GM10847 (cell line): ENCODE measurements around the gene ENOX1.

Experiments
- POLR2A ChIP-seq: IDR thresholded peaks from 2 replicates; pipeline ENCODE4 v1.6.1; 2011; ENCODE audit not compliant: insufficient read length; ENCODE audit errors: extremely low read depth

The ENOX1 gene

GRCh38 chr13:43567608-43568007 lies 219.2 kb downstream of the ENOX1 start:
- no peak for TF ChIP-seq POLR2A

GRCh38 chr13:43564952-43565351 lies 221.8 kb downstream of the ENOX1 start:
- no peak for TF ChIP-seq POLR2A

GRCh38 chr13:43561081-43561480 lies 225.7 kb downstream of the ENOX1 start:
- no peak for TF ChIP-seq POLR2A

- no peak for TF ChIP-seq POLR2A
Measured at GRCh38 chr13:43558939-43559338, 227.8 kb downstream of the ENOX1 start.

- no peak for TF ChIP-seq POLR2A
Measured at GRCh38 chr13:43558326-43558725, 228.4 kb downstream of the ENOX1 start.

- TF ChIP-seq POLR2A, result no peak
Measured at GRCh38 chr13:43555667-43556066, 231.1 kb downstream of the ENOX1 start.

- no peak for TF ChIP-seq POLR2A
Measured at GRCh38 chr13:43551897-43552456, 234.8 kb downstream of the ENOX1 start.

GRCh38 chr13:43546816-43547215 lies 240.0 kb downstream of the ENOX1 start:
- TF ChIP-seq POLR2A, result no peak

- TF ChIP-seq POLR2A, result no peak
Measured at GRCh38 chr13:43546251-43546650, 240.5 kb downstream of the ENOX1 start.

GRCh38 chr13:43545317-43545874 lies 241.4 kb downstream of the ENOX1 start:
- TF ChIP-seq POLR2A, result no peak

GRCh38 chr13:43544631-43545030 lies 242.1 kb downstream of the ENOX1 start:
- TF ChIP-seq POLR2A, result no peak

- no peak for TF ChIP-seq POLR2A
Measured at GRCh38 chr13:43544011-43544410, 242.8 kb downstream of the ENOX1 start.

- TF ChIP-seq POLR2A, result no peak
Measured at GRCh38 chr13:43543331-43543730, 243.4 kb downstream of the ENOX1 start.

- TF ChIP-seq POLR2A, result no peak
Measured at GRCh38 chr13:43537124-43537523, 249.6 kb downstream of the ENOX1 start.

- no peak for TF ChIP-seq POLR2A
Measured at GRCh38 chr13:43529796-43530195, 257.0 kb downstream of the ENOX1 start.

- TF ChIP-seq POLR2A, result no peak
Measured at GRCh38 chr13:43528992-43529391, 257.8 kb downstream of the ENOX1 start.

- TF ChIP-seq POLR2A, result no peak
Measured at GRCh38 chr13:43522788-43523187, 264.0 kb downstream of the ENOX1 start.

- TF ChIP-seq POLR2A, result no peak
Measured at GRCh38 chr13:43520351-43520750, 266.4 kb downstream of the ENOX1 start.

GRCh38 chr13:43518833-43519232 lies 267.9 kb downstream of the ENOX1 start:
- no peak for TF ChIP-seq POLR2A
